GM18505 (cell line): ENCODE results near the gene MAGI2.
"Not testable (repeated sequence)": the region's sequence is repeated elsewhere in the genome, so short reads cannot be mapped to it uniquely, and the experiment has no call there.

ENCODE experiments used
- ATAC-seq: cut with Tn5 transposase; IDR thresholded peaks from one replicate; pipeline ENCODE4 v1.9.1; 2021; ENCODE audit not compliant: unreplicated experiment
- POLR2A ChIP-seq: IDR thresholded peaks from 4 replicates; pipeline ENCODE4 v1.6.1; 2011; ENCODE audit warnings: borderline replicate concordance; ENCODE audit not compliant: insufficient read depth, insufficient read length; ENCODE audit errors: extremely low read depth

Gene MAGI2

DNA sequence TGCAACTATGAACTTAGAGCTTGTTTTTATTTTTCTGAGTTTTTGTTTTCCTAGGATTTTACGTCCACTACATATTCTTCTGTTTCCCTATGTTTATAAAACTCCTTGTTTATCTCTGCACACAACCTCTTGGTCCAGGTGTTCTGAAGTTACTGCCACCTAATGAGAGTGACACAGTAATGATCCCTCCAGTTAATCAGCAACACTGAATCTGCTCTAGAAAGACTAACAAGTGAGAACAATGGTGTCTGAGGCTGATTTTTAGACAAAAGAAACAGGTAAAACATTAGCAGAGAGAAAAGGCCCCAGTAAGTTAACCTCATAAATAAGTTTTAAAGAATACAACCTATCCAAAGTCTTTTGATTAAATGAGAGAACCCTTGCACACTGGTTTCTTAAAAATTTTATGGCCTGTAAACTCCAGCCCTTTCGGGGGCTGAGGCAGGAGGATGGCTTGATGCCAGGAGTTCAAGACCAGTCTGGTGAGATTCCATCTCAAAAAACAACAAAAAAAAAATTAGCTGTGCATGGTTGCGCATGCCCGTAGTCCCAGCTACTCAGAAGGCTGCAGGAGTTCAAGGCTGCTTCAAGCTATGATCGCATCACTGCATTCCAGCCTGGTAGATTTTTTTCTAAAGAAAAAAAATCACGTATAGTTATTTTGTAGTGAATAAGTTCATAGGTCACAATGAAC lies 397.6 kb downstream of the MAGI2 start:
- ATAC-seq = no peak
- no peak for TF ChIP-seq POLR2A

DNA sequence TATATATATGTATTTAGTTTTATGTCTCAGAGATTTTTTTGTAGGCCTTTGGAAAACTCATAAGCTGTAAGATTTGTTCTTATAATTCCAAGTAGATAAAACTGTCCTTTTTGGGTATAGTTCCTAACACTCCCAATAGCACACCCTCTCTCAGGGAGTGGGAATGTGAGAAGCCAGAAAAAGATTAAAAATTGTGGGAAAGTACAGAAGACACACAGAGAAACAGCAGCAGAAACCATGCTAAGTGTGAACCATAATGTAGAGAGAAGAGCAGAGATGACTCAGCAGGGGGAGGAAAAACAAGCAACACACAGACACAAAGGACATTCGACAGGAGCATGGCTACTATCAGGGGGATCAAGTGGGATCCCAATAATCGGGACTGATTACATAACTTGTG lies 401.6 kb downstream of the MAGI2 start:
- ATAC-seq = no peak
- no peak for TF ChIP-seq POLR2A

DNA sequence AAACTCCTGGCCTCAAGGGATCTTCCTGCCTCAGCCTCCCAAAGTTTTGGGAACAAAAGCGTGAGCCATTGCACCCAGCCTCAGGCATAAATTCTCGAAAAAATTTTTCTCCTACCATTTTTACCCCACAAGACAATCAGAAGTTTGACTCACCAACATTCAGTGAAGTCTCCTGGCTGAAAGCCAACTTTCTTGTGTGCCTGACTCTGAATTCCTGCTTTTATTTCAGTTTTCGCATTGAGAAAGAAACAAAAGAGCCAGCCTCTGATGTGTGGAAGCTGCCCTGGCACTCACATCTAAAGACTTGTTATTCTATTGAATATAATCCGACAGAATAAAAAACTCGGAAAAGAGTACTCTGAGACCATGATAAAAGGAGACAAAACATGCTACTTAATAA lies 402.9 kb downstream of the MAGI2 start:
- no peak for TF ChIP-seq POLR2A
- ATAC-seq = no peak

DNA sequence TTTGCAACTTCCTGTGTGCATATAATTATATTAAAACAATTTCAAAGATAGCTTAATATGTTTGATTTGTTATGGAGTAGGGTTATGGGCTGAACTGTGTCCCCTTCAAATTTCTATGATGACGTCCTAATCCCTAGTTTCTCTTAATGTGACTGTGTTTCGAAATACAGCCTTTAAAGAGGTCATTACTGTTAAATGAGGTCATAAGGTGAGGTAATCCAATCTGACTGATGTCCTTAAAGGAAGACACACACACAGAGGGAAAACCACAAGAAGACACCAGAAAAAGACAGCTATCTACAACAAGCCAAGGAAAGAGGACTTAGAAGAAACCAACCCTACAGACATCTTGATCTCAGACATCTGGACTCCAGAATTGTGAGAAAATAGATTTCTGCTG lies 407.4 kb downstream of the MAGI2 start:
- no peak for ATAC-seq
- TF ChIP-seq POLR2A = no peak

DNA sequence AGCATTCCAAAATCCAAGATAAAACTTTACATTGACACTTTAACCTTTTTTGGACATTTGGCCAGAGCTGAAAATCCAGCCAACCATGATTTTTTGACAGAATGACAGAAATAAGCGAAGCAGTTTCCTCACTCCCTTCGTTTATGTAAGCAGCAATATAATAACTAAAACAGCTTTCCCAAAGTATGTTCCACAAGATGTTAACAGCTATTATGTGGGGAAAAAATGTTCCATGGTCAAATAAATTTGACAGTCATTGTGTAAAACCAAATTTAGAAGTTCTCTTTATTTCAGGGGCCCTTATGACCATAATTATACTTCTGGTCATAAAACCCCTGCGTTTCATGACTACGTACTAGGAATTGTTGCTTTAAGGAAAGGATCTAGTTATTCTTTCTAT lies 416.5 kb downstream of the MAGI2 start:
- ATAC-seq = no peak
- no peak for TF ChIP-seq POLR2A

- no peak for ATAC-seq
Measured at GRCh38 chr7:79036356-79036755, 417.1 kb downstream of the MAGI2 start.

DNA sequence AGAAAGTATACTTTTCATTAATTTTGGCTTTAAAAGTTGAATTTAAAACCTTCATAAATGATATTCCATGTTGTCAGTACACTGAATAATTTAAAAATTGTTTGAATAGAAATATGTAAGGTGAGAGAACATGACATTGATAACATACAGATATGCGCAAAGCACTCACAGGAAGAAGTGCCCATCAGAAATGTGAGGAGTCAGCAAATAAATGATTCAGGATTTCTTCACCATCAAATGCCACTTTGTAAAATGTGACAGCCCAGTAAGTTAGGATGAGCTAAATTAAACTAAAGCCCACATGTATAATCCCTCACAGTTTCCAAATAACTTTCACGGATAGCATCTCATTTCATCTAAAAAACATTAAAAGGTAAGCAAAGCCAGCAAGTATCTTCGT lies 417.6 kb downstream of the MAGI2 start:
- TF ChIP-seq POLR2A = no peak
- ATAC-seq = no peak

More at GRCh38 chr7:79036356-79036755, 417.1 kb downstream of the MAGI2 start:
- no peak for TF ChIP-seq POLR2A

GRCh38 chr7:79034730-79035129 lies 418.7 kb downstream of the MAGI2 start:
- ATAC-seq = no peak
- TF ChIP-seq POLR2A = no peak

GRCh38 chr7:79019711-79020110 lies 433.8 kb downstream of the MAGI2 start:
- ATAC-seq = not testable (repeated sequence)

GRCh38 chr7:79011921-79012320 lies 441.5 kb downstream of the MAGI2 start:
- ATAC-seq = no peak
- TF ChIP-seq POLR2A = no peak

DNA sequence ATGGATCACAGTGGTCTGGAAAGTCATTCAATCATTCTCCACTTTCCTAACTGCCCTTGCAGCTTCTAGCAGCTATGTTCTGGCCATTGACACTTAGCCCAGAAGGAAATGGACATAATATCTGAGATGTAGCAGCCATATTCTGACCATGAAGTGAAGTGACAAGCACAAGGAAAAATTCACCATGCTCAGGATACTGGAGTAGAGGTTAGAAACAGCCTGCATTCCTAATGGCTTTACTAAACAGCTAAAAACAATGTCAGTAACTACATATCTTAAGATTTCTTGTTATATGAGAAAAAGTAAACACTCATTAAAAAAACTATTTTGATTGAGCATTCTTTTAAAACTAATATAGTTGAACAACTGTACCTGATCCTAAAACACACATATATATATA lies 443.8 kb downstream of the MAGI2 start:
- no peak for ATAC-seq
- no peak for TF ChIP-seq POLR2A

- no peak for ATAC-seq
- TF ChIP-seq POLR2A = no peak
Measured at GRCh38 chr7:79008786-79009185, 444.7 kb downstream of the MAGI2 start.

DNA sequence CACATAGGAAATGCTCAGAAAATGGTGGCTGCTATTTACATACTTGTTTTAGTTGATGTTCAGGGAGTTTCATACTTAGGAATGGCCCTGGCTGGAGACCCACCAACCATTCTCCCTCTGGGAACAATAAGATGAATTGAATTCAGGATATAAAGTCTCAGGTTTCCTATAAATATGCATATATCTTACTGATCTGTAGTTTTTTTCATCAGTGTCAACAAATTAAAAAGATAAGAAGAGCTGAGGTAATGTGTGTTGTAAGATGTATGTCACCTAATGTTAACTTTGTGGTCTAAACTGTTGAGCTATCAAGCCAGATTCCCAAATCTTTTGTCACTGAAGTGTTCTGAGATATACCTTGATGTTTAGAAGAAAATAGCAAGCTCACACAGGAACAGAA lies 457.5 kb downstream of the MAGI2 start:
- no peak for TF ChIP-seq POLR2A
- ATAC-seq = no peak

- no peak for ATAC-seq
- TF ChIP-seq POLR2A = no peak
Measured at GRCh38 chr7:78993341-78993740, 460.1 kb downstream of the MAGI2 start.

GRCh38 chr7:78985509-78985908 lies 468.0 kb downstream of the MAGI2 start:
- no peak for TF ChIP-seq POLR2A
- ATAC-seq = no peak
